Measurements from ENCODE around the gene DNAJA4. TPM values are rescaled to one million over a fixed set of nuclear protein-coding genes. Genes with fewer than 3 reads are reported as not detected.
A peak's percentile ranks its signal among the peaks of the same experiment; 100 is the strongest.

Gene DNAJA4
- total RNA-seq, 1 donor from 2014 or later = not detected

GRCh38 chr15:78316283-78317083 lies 52.1 kb downstream of the DNAJA4 start:
- Mint-ChIP-seq H3K4me3 (peak overlapping the region; percentile 64), H3K27me3 (ENCODE audit: low read depth) (peaks cover 26% of the 10 kb centered on the region), H3K36me3 (ENCODE audit: low read depth) (no peaks in the 10 kb centered on the region), H3K27ac (ENCODE audit: unreplicated experiment) (peak overlapping the region; percentile 99), H3K9me3 (no peaks in the 10 kb centered on the region), H3K4me1 (peaks cover 68% of the 10 kb centered on the region)
- peak; percentile 54 for DNase-seq (ENCODE audit: low read depth, low spot score)
- TF ChIP-seq CTCF (conservative IDR thresholded peaks at IDR 0.05) = no peak

GRCh38 chr15:78317145-78317836 lies 52.9 kb downstream of the DNAJA4 start:
- H3K4me1 Mint-ChIP-seq = peaks cover 73% of the 10 kb centered on the region
- no peak for DNase-seq (ENCODE audit: low read depth, low spot score)
- peak overlapping the region; percentile 64 for H3K4me3 Mint-ChIP-seq
- H3K36me3 Mint-ChIP-seq (ENCODE audit: low read depth) = no peaks in the 10 kb centered on the region
- TF ChIP-seq CTCF (conservative IDR thresholded peaks at IDR 0.05) = no peak
- H3K27ac Mint-ChIP-seq (ENCODE audit: unreplicated experiment) = peak overlapping the region; percentile 99
- no peaks in the 10 kb centered on the region for H3K9me3 Mint-ChIP-seq
- peaks cover 24% of the 10 kb centered on the region for H3K27me3 Mint-ChIP-seq (ENCODE audit: low read depth)

DNA sequence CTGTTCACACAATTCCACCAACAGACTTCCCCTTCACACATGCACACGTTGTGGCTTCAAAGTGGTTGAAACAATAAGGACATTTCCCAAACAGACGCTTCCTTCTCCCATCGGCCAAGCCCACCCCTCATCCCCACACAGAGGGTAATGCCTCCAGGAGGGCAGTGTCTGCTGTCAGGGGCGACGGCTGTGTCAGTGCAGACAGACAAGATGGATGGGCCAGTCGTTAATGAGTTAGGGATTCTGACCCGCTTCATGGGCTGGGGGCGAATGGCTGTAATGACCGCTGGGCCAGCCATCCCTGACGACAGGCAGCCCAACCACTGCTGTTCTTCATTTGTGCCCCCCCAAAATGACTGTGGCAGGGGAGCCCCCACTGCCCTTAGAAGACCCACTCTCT lies 55.2 kb downstream of the DNAJA4 start:
- H3K27ac Mint-ChIP-seq (ENCODE audit: unreplicated experiment) = no peak overlapping the region
- no peaks in the 10 kb centered on the region for H3K9me3 Mint-ChIP-seq
- TF ChIP-seq CTCF (conservative IDR thresholded peaks at IDR 0.05) = no peak
- H3K4me1 Mint-ChIP-seq = peaks cover 73% of the 10 kb centered on the region
- no peaks in the 10 kb centered on the region for H3K36me3 Mint-ChIP-seq (ENCODE audit: low read depth)
- no peak for DNase-seq (ENCODE audit: low read depth, low spot score)
- peaks cover 26% of the 10 kb centered on the region for H3K27me3 Mint-ChIP-seq (ENCODE audit: low read depth)
- no peak overlapping the region for H3K4me3 Mint-ChIP-seq

DNA sequence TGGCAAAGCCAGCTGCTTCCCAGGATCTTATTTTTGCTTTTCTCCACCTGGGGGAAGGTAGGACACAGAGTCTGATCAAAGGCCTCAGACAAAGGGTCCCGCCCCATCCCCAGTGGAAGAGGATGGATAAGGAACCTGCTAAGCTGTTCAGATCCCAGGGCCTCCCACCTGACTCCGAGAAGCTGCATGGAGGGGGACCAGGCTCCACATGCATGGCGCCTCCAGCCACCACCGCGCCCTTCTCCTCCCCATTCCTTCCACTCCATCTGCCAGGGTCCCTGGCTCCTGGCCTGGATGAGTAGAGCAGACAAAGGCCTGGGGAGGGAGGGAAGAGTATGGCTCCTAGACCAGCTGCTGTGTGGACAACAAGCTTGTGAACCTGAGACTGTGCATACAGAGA lies 55.8 kb downstream of the DNAJA4 start:
- H3K4me3 Mint-ChIP-seq = no peak overlapping the region
- H3K27me3 Mint-ChIP-seq (ENCODE audit: low read depth) = peaks cover 32% of the 10 kb centered on the region
- H3K27ac Mint-ChIP-seq (ENCODE audit: unreplicated experiment) = no peak overlapping the region
- H3K9me3 Mint-ChIP-seq = no peaks in the 10 kb centered on the region
- no peaks in the 10 kb centered on the region for H3K36me3 Mint-ChIP-seq (ENCODE audit: low read depth)
- TF ChIP-seq CTCF (conservative IDR thresholded peaks at IDR 0.05) = no peak
- no peak for DNase-seq (ENCODE audit: low read depth, low spot score)
- peaks cover 79% of the 10 kb centered on the region for H3K4me1 Mint-ChIP-seq

GRCh38 chr15:78321041-78321570 lies 56.7 kb downstream of the DNAJA4 start:
- Mint-ChIP-seq H3K9me3 (no peaks in the 10 kb centered on the region), H3K36me3 (ENCODE audit: low read depth) (no peaks in the 10 kb centered on the region), H3K27ac (ENCODE audit: unreplicated experiment) (no peak overlapping the region), H3K4me3 (peak overlapping the region; percentile 23), H3K4me1 (peaks cover 80% of the 10 kb centered on the region), H3K27me3 (ENCODE audit: low read depth) (peaks cover 34% of the 10 kb centered on the region)
- TF ChIP-seq CTCF (conservative IDR thresholded peaks at IDR 0.05) = no peak
- DNase-seq (ENCODE audit: low read depth, low spot score) = no peak
